Gastroesophageal sphincter (tissue), 4 donors: ENCODE measurements around the gene DGKG. TPM values are rescaled to one million over a fixed set of nuclear protein-coding genes. Genes with fewer than 3 reads are reported as not detected.
A peak's percentile ranks its signal among the peaks of the same experiment; 100 is the strongest.

Experiments
- ATAC-seq: fragments of 150-250 bp; one replicate; pipeline ENCODE4 v1.9.1; 2016; ENCODE audit warnings: mild to moderate bottlenecking, moderate library complexity
- H3K27ac ChIP-seq, 4 donors: fragments of 200-600 bp; sonication (generic) in 3 of 4; 1 replicate in 3 of 4; 2 replicates in 1 of 4; pipeline ENCODE4 v1.5.1; 2016 to 2019
- H3K27me3 ChIP-seq: fragments of 200-600 bp; sonication (generic); one replicate; pipeline ENCODE4 v1.5.1; 2019
- H3K36me3 ChIP-seq, 2 donors: fragments of 200-600 bp; sonication (generic); one replicate each; pipeline ENCODE4 v1.5.1; 2019; ENCODE audit warnings: control low read depth in 1 of 2
- H3K4me1 ChIP-seq, 3 donors: fragments of 200-600 bp; sonication (generic); 1 replicate in 2 of 3; 2 replicates in 1 of 3; pipeline ENCODE4 v1.5.1; 2016 to 2019; ENCODE audit warnings: control low read depth in 2 of 3
- H3K4me3 ChIP-seq, 2 donors: fragments of 200-600 bp; sonication (generic); one replicate each; pipeline ENCODE4 v1.5.1; 2019; ENCODE audit warnings: mild to moderate bottlenecking in 1 of 2, moderate library complexity in 1 of 2
- H3K9me3 ChIP-seq, 3 donors: fragments of 200-600 bp; sonication (generic); one replicate each; pipeline ENCODE4 v1.5.1; 2017 to 2019; ENCODE audit warnings: control low read depth in 2 of 3
- CTCF ChIP-seq, 4 experiments: fragments of 200-600 bp in 2 of 4; fragments of 450-650 bp in 2 of 4; sonication (generic) in 1 of 4; IDR thresholded peaks; one replicate each; pipeline ENCODE4 v1.5.1; 2017 to 2019; ENCODE audit warnings: antibody characterized with exemption in 4 of 4, mild to moderate bottlenecking in 2 of 4, moderate library complexity in 2 of 4
- EP300 ChIP-seq: sonication (generic); formaldehyde crosslinking; IDR thresholded peaks from one replicate; pipeline ENCODE4 v1.6.1; 2017; ENCODE audit warnings: antibody characterized with exemption, mild to moderate bottlenecking
- POLR2A ChIP-seq, 2 donors: fragments of 450-650 bp; IDR thresholded peaks; one replicate each; pipeline ENCODE4 v1.6.1; 2017; ENCODE audit warnings: antibody characterized with exemption in 2 of 2, mild to moderate bottlenecking in 2 of 2, moderate library complexity in 1 of 2
- POLR2AphosphoS5 ChIP-seq: sonication (generic); formaldehyde crosslinking; IDR thresholded peaks from one replicate; pipeline ENCODE4 v1.6.1; 2017; ENCODE audit warnings: antibody characterized with exemption
- WGBS, 2 donors: methylation state at CpG; one replicate each; pipeline ENCODE4 v1.1.5; 2018; ENCODE audit warnings: low coverage in 1 of 2; 5-methylcytosine and 5-hydroxymethylcytosine counted together
- total RNA-seq, 4 donors: library from RNA; depleted of rRNA; stranded (reverse); fragments of >200 nt; gene quantifications; one replicate each; pipeline ENCODE4 v1.1.0, GENCODE V29; 2016

Gene DGKG
- total RNA-seq, 4 donors from 2014 or later, result 46.3 to 134 (median 90.4) TPM

GRCh38 chr3:186119499-186119898 lies 242.5 kb downstream of the DGKG start:
- ATAC-seq, result no peak
- no peaks in the 10 kb centered on the region for H3K9me3 ChIP-seq
- no peaks in the 10 kb centered on the region for H3K27me3 ChIP-seq
- no peak overlapping the region for H3K27ac ChIP-seq
- no peak overlapping the region for H3K4me3 ChIP-seq
- no peaks in the 10 kb centered on the region for H3K36me3 ChIP-seq
- TF ChIP-seq POLR2AphosphoS5, result no peak
- TF ChIP-seq CTCF (IDR thresholded peaks at IDR 0.05), result no peak
- no peak for TF ChIP-seq POLR2A (IDR thresholded peaks at IDR 0.05)
- TF ChIP-seq EP300, result no peak
- 69 to 78% methylated on average over 4 of the region's 4 CpGs for WGBS, 2 donors
- no peaks in the 10 kb centered on the region for H3K4me1 ChIP-seq

GRCh38 chr3:186118692-186119091 lies 243.3 kb downstream of the DGKG start:
- ATAC-seq, result no peak
- TF ChIP-seq CTCF (IDR thresholded peaks at IDR 0.05), result no peak
- no peak for TF ChIP-seq POLR2AphosphoS5
- TF ChIP-seq POLR2A (IDR thresholded peaks at IDR 0.05), result no peak
- Histone ChIP-seq H3K36me3 (no peaks in the 10 kb centered on the region), H3K27ac (no peak overlapping the region), H3K4me3 (no peak overlapping the region), H3K4me1 (no peaks in the 10 kb centered on the region), H3K9me3 (no peaks in the 10 kb centered on the region), H3K27me3 (no peaks in the 10 kb centered on the region)
- WGBS, 2 donors, result 90% methylated on average over 2 of the region's 5 CpGs; no CpG with 5 or more reads in 1 of the 2 donors

- H3K4me3 ChIP-seq, result no peak overlapping the region
- H3K36me3 ChIP-seq, result no peaks in the 10 kb centered on the region
- H3K9me3 ChIP-seq, result no peaks in the 10 kb centered on the region
- WGBS, 2 donors, result 100% methylated on average over 3 of the region's 3 CpGs; no CpG with 5 or more reads in 1 of the 2 donors
- H3K27me3 ChIP-seq, result peaks cover under 1% of the 10 kb centered on the region
- no peaks in the 10 kb centered on the region for H3K4me1 ChIP-seq
- no peak for TF ChIP-seq POLR2A (IDR thresholded peaks at IDR 0.05)
- no peak for TF ChIP-seq CTCF (IDR thresholded peaks at IDR 0.05)
- TF ChIP-seq EP300, result no peak
- TF ChIP-seq POLR2AphosphoS5, result no peak
- H3K27ac ChIP-seq, result no peak overlapping the region
- ATAC-seq, result no peak
Observed at GRCh38 chr3:186117521-186118134, 244.4 kb downstream of the DGKG start.

GRCh38 chr3:186115239-186115996 lies 246.6 kb downstream of the DGKG start:
- Histone ChIP-seq H3K9me3 (no peaks in the 10 kb centered on the region), H3K27me3 (peaks cover 5% of the 10 kb centered on the region), H3K4me1 (peaks cover under 1 to 9% (median under 1%) of the 10 kb centered on the region in 3 donors), H3K4me3 (no peak overlapping the region), H3K27ac (no peak overlapping the region), H3K36me3 (no peaks in the 10 kb centered on the region)
- TF ChIP-seq CTCF (IDR thresholded peaks at IDR 0.05) (no peak), POLR2A (IDR thresholded peaks at IDR 0.05) (no peak), POLR2AphosphoS5 (no peak), EP300 (no peak)
- WGBS, 2 donors, result 67 to 89% methylated on average over 8 to 10 of the region's 15 CpGs
- ATAC-seq, result peak; percentile 14
